H1 (cell line): ENCODE measurements around the gene GNAQ. TPM values are rescaled to one million over a fixed set of nuclear protein-coding genes. Genes with fewer than 3 reads are reported as not detected.

Experiments used
- CTBP2 ChIP-seq: IDR thresholded peaks from 2 replicates; pipeline ENCODE4 v1.7.0; 2011; ENCODE audit warnings: borderline replicate concordance, mild to moderate bottlenecking, moderate library complexity, mixed read lengths, low read length; ENCODE audit not compliant: insufficient read depth, insufficient read length
- NRF1 ChIP-seq: IDR thresholded peaks from 2 replicates; pipeline ENCODE4 v1.6.1; 2011; ENCODE audit warnings: mild to moderate bottlenecking, low read depth, low read length, improper control_type of control experiment
- polyA plus RNA-seq, 7 experiments: library from polyadenylated mRNA; depleted of rRNA in 3 of 7; stranded (reverse) in 5 of 7; unstranded in 2 of 7; fragments of >200 nt in 5 of 7; fragments of 200-250 nt in 2 of 7; gene quantifications; 1 replicate in 5 of 7; 2 replicates in 1 of 7; 4 replicates in 1 of 7; pipeline versions ENCODE4 v1.2.1 to v1.2.3, GENCODE V29; 2011 to 2013; ENCODE audit warnings: missing spikeins in 2 of 7, mixed read lengths in 2 of 7
- total RNA-seq: library from RNA; stranded (reverse); fragmentation: NEBNext Ultra II Directional; extraction: Animal tissue kit (Norgen Biotek cat#: 25700); gene quantifications from 2 replicates; pipeline ENCODE4 v1.2.1, GENCODE V29; 2021
- TF ChIP-seq, protein P1 (sequence below): fragments of 300-600 bp; sonication (generic); IDR thresholded peaks from 2 replicates; pipeline ENCODE4 v1.7.1; 2012; ENCODE audit warnings: low read length, moderate library complexity, mild to moderate bottlenecking, inconsistent platforms; ENCODE audit not compliant: insufficient replicate concordance

GNAQ gene
- total and polyA plus RNA-seq, 2 of the 8 experiments (the other 6 are each of a cell fraction or from before 2014, with no cell fraction given), result 22.8 to 63.8 TPM

DNA sequence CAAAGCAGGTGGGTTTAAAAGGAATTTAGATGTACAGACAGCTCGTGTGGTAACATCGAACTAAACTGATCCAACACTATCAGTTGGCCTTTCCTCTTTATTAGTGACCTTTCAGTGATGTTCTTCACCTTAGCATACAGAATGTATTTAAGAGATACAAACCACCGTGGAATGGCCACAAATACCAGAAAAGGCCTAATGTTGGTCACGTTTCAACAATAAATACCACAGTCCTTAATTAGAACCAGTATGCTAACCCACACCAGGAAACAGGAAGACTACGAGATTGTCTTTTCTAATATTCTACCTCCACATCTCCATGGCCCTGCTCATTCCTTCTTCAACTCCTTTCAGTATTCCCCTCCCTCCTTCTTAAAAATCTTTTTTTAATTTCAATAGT is 40.4 kb downstream of the GNAQ start (continued):
- TF ChIP-seq CTBP2 (no peak), NRF1 (no peak)
- TF ChIP-seq, protein P1, sequence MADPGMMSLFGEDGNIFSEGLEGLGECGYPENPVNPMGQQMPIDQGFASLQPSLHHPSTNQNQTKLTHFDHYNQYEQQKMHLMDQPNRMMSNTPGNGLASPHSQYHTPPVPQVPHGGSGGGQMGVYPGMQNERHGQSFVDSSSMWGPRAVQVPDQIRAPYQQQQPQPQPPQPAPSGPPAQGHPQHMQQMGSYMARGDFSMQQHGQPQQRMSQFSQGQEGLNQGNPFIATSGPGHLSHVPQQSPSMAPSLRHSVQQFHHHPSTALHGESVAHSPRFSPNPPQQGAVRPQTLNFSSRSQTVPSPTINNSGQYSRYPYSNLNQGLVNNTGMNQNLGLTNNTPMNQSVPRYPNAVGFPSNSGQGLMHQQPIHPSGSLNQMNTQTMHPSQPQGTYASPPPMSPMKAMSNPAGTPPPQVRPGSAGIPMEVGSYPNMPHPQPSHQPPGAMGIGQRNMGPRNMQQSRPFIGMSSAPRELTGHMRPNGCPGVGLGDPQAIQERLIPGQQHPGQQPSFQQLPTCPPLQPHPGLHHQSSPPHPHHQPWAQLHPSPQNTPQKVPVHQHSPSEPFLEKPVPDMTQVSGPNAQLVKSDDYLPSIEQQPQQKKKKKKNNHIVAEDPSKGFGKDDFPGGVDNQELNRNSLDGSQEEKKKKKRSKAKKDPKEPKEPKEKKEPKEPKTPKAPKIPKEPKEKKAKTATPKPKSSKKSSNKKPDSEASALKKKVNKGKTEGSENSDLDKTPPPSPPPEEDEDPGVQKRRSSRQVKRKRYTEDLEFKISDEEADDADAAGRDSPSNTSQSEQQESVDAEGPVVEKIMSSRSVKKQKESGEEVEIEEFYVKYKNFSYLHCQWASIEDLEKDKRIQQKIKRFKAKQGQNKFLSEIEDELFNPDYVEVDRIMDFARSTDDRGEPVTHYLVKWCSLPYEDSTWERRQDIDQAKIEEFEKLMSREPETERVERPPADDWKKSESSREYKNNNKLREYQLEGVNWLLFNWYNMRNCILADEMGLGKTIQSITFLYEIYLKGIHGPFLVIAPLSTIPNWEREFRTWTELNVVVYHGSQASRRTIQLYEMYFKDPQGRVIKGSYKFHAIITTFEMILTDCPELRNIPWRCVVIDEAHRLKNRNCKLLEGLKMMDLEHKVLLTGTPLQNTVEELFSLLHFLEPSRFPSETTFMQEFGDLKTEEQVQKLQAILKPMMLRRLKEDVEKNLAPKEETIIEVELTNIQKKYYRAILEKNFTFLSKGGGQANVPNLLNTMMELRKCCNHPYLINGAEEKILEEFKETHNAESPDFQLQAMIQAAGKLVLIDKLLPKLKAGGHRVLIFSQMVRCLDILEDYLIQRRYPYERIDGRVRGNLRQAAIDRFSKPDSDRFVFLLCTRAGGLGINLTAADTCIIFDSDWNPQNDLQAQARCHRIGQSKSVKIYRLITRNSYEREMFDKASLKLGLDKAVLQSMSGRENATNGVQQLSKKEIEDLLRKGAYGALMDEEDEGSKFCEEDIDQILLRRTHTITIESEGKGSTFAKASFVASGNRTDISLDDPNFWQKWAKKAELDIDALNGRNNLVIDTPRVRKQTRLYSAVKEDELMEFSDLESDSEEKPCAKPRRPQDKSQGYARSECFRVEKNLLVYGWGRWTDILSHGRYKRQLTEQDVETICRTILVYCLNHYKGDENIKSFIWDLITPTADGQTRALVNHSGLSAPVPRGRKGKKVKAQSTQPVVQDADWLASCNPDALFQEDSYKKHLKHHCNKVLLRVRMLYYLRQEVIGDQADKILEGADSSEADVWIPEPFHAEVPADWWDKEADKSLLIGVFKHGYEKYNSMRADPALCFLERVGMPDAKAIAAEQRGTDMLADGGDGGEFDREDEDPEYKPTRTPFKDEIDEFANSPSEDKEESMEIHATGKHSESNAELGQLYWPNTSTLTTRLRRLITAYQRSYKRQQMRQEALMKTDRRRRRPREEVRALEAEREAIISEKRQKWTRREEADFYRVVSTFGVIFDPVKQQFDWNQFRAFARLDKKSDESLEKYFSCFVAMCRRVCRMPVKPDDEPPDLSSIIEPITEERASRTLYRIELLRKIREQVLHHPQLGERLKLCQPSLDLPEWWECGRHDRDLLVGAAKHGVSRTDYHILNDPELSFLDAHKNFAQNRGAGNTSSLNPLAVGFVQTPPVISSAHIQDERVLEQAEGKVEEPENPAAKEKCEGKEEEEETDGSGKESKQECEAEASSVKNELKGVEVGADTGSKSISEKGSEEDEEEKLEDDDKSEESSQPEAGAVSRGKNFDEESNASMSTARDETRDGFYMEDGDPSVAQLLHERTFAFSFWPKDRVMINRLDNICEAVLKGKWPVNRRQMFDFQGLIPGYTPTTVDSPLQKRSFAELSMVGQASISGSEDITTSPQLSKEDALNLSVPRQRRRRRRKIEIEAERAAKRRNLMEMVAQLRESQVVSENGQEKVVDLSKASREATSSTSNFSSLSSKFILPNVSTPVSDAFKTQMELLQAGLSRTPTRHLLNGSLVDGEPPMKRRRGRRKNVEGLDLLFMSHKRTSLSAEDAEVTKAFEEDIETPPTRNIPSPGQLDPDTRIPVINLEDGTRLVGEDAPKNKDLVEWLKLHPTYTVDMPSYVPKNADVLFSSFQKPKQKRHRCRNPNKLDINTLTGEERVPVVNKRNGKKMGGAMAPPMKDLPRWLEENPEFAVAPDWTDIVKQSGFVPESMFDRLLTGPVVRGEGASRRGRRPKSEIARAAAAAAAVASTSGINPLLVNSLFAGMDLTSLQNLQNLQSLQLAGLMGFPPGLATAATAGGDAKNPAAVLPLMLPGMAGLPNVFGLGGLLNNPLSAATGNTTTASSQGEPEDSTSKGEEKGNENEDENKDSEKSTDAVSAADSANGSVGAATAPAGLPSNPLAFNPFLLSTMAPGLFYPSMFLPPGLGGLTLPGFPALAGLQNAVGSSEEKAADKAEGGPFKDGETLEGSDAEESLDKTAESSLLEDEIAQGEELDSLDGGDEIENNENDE, result no peak
